SKM-1 treated with dmso at 0.1 percent for 144 hours (cell line): ENCODE data around the gene SIGLEC1.
A peak's percentile ranks its signal among the peaks of the same experiment; 100 is the strongest.

ENCODE experiments used
- DNase-seq: peaks from one replicate; lab custom pipeline; 2025; ENCODE audit not compliant: unreplicated experiment; lab: John Stamatoyannopoulos, UW

The SIGLEC1 gene

DNA sequence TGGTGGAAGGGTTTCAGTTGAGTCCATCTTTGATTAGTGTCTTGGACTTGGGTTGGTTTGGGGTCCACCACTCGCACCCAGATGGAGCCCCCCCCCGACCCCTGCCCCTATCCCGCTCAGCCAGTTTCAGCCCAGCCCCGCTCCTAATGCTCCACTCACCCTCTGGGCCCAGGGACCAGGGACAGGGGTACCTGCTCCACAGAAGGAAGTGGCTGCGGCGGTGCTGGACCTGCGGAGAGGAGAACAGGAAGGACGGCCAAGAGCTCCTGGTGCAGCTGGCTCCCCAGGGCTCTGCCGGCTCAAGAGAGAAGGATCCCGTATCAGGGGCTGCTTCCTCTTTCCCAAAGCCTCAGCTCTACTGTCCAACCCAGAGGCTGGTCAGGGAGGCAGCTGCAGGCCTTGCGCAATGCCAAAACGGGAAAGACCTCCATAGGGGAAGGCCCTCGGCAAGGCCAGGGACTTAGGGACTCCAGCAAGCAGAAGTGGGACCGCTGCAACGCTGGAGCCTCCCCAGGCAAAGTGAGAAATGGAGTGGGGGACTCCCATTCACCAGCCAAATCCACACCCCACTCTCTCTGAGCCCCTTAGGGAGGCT lies at the start of gene SIGLEC1:
TSS of gene SIGLEC1 (minus strand) at position 322 of the 595 bp plus-strand sequence. CDS start 5,472 bp downstream, outside the sequence.
- DNase-seq = peak; percentile 60

- DNase-seq = no peak
Measured at GRCh38 chr20:3760655-3761348, 48.4 kb upstream of the SIGLEC1 start.

DNA sequence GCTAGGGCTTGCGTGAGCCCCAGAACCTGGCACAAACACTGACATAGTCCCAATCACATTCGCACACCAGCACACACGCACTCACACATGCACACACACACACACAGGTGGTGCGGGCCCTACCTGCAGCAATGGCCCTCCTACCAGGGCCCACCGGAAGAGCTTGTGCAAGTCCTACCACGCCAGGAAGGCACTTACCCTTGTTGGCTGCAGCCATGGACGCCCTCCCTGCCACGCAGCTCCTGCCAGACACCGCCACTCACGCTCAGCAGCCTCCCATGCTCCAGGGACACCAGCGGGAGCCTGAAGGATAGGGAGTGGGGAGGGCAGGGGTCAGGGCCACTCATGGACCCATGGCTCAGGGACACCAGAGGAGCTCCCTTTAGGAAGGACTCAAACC lies 47.5 kb upstream of the SIGLEC1 start:
- no peak for DNase-seq

DNA sequence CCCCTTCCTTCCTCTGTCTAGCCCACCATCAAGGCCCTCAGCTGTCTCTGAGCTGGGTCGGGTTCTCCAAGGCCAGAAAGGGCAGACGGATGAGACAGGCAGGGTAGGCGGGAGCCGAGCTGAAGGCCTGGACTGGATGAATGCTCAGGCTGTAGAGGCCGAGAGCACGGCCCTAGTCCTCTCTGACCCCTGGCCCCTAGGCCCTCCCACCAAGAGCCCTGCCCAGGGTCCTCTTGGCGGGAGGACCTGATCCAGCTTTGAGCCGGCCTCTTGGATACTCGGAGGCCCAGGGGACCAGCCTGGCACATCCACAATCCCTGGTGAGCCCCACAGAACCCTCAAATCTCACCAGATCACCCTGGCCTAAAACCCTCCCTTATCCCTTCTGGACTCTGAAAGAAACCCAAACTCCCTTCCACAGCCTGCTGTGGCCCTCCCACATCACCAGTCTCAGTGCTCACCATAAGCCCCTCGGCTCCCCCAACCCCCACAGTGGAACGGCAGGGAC lies 47.0 kb upstream of the SIGLEC1 start:
- DNase-seq = no peak

DNA sequence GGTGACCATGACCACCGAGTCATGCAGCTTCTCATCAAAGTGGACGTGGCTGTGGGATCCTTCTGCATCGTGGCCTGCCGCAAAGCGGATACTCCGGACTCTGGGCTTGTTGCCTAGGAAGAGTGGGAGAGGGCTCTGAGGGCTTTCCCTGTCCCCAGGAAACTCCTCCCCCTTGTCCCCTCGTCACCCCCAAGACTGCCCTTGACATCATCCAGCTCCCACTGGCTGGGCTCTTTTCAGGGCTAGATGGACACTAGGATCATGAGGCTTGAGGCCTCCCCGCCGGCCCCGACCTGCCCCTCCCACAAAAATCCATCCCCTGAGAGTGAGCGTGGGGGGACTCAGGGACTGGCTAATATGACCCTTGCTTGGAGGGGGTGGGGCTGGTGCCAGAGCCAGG lies 46.2 kb upstream of the SIGLEC1 start:
- DNase-seq = no peak

- no peak for DNase-seq
Measured at GRCh38 chr20:3757268-3757667, 44.9 kb upstream of the SIGLEC1 start.

GRCh38 chr20:3755814-3756480 lies 43.5 kb upstream of the SIGLEC1 start:
- DNase-seq = no peak

DNA sequence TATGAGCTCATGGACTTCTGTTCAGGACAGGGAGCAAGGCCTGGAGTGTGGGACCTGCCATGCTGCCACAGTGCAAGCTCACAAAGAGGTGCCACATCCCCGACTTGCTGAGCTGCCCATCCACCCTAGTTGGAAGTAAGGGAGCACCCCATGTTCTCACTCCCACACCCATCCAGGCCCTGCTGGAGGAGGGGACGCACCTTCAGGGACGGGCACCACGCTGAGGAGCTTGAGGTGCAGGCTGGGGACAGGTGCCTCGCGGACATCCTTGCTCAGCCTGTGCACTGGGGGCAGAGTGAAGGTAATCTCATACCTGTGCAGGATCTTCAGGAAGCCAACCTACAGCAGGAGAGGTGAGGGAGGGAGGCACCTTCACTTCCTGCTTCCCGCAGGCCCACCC lies 42.9 kb upstream of the SIGLEC1 start:
- no peak for DNase-seq

DNA sequence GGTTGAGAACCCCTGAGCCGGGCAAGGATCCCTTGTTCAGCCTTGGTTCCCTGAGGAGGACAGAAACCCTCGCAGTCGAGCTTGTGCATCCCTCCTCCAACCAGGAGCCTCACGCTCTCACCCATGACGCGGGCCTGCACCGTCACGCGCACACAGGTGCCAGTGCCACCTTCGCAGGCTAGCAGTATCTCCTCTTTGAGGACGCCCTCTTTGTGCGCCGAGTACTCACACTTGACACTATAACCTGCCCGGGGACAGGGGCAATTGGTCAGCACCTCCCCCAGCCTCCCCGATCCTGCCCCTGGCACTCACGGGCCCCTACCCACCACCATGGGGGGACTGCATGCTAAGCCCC lies 41.9 kb upstream of the SIGLEC1 start:
- no peak for DNase-seq

DNA sequence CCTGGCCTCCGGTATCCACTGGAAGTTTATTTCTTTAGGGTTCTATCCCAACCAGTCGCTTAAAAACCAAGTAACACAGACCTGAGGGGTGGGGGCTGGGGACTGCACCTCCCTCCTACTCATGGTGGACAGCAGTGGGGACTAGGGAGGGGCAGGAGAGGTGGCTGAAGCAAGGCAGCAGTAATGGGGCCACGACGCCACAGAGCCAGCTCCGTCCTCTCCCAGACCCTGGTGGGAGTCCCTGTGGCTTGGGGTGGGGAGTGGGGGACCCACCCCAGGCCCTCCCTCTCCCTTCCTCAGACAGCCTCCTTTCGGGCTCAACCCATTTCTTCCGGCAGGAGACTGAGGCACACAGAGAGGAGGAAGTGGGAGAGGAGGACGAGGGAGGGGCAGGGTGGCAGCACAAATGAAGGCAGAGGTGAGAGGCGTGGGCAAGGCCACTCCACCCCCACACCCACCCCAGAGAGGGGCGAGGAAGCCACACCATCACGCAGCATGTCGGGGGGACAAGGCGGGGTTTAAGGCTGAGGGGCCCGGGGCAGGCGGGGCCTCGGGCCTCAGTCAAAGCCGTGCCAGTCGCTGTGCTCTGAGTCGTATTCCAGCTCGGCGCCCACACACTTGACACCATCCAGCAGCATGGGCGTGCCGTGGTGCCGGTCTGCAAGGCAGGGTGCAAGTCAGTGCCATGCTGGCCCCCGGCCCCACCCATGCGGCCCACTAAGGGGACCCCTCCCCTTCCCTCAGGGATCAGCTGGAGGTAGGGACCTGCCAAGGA lies 41.3 kb upstream of the SIGLEC1 start:
- DNase-seq = no peak

GRCh38 chr20:3753098-3753497 lies 40.7 kb upstream of the SIGLEC1 start:
- peak; percentile 20 for DNase-seq

- no peak for DNase-seq
Measured at GRCh38 chr20:3752386-3752759, 40.0 kb upstream of the SIGLEC1 start.

- no peak for DNase-seq
Measured at GRCh38 chr20:3751675-3752385, 39.4 kb upstream of the SIGLEC1 start.

DNA sequence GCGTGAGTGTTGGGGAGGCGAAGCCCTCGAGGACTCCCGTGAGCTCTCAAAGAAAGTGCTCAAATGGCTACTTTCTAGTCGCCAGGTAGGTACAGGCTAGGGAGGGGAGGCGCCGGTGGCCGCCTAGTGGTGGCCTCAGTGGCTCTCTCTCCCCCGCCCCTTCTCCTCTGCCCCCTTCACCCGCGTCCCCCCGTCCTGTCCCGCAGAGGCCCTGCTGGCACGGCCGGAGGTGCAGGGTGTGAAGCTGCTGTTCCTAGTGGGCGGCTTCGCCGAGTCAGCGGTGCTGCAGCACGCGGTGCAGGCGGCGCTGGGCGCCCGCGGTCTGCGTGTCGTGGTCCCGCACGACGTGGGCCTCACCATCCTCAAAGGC lies 38.9 kb upstream of the SIGLEC1 start:
- DNase-seq = no peak

GRCh38 chr20:3749689-3750531 lies 37.5 kb upstream of the SIGLEC1 start:
- DNase-seq = no peak

DNA sequence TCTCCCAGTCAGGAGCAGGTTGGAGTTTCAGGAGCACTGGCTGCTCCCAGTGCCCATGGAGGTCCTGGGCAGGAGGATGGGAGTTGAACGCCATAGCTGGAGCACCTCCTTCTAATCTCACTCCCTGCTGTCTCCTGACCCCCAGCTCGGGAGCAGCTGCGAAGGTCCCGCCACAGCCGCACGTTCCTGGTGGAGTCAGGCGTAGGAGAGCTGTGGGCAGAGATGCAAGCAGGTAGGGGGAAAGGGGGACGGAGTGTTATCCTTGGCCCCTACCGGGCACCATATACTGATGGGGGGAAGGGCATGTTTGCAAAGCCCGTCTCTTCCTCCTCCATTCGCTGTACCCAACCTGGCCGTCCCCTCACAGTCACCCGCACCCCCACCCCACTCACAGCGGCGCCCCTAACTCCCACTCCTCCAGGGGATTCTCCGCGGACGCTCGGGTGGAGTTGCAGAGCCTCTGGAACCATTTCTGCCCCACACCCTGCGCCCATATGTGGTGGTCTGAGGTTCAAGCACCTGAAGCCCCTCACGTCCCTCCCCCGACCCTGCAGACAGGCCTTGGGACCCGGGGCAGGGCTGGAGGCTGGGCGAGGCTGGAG lies 36.8 kb upstream of the SIGLEC1 start:
- no peak for DNase-seq

- DNase-seq = no peak
Measured at GRCh38 chr20:3748073-3748472, 35.7 kb upstream of the SIGLEC1 start.

DNA sequence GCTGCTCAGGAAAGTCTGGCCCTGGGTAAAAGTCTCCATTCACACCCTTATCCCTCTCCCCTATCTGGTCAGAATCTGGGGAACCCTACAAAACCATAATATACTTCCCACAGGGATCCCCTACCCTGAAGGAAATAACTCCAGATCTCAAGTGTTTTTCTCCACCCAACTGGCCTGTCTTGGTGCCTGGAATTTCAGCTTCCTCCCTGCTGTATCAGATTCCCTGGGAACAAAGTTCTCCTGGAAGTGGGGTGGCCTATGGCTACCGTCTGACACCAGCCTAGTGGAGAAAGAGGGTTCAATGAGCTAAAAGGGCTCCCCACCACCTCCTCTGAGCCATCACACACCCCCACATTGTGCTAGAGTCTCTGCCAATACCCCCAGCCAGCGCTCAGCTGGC lies 35.1 kb upstream of the SIGLEC1 start:
- DNase-seq = no peak

- DNase-seq = no peak
Measured at GRCh38 chr20:3745686-3746173, 33.3 kb upstream of the SIGLEC1 start.
